Mesothelial cell of epicardium (in vitro differentiated cells): Measurements from ENCODE around the gene TENM4. TPM values are rescaled to one million over a fixed set of nuclear protein-coding genes. Genes with fewer than 3 reads are reported as not detected.

Experiments used
- DNase-seq, 2 experiments: peaks; one replicate each; pipeline ENCODE4 v3.0.0; 2021; ENCODE audit warnings: low spot score in 2 of 2; ENCODE audit not compliant: unreplicated experiment in 2 of 2
- H3K27ac Mint-ChIP-seq: 2 replicates; pipeline ENCODE4 v1.8.0; 2021; ENCODE audit warnings: mixed read lengths
- H3K27me3 Mint-ChIP-seq: 2 replicates; pipeline ENCODE4 v1.8.0; 2021; ENCODE audit warnings: low read depth, mixed read lengths
- H3K36me3 Mint-ChIP-seq: 2 replicates; pipeline ENCODE4 v1.8.0; 2021; ENCODE audit warnings: mixed read lengths
- H3K4me1 Mint-ChIP-seq: 2 replicates; pipeline ENCODE4 v1.8.0; 2021; ENCODE audit warnings: mixed read lengths
- H3K4me3 Mint-ChIP-seq: 2 replicates; pipeline ENCODE4 v1.8.0; 2021; ENCODE audit warnings: mild to moderate bottlenecking, moderate library complexity, mixed read lengths
- H3K9me3 Mint-ChIP-seq: 2 replicates; pipeline ENCODE4 v1.8.0; 2021; ENCODE audit warnings: mixed read lengths
- total RNA-seq: library from RNA; stranded (reverse); gene quantifications from 3 replicates; pipeline ENCODE4 v1.2.1, GENCODE V29; 2021
- TF ChIP-seq, protein P1 (sequence below): fragments of 200-600 bp; sonication (generic); IDR thresholded peaks from one replicate; pipeline ENCODE4 v1.5.0; 2021; ENCODE audit warnings: antibody characterized with exemption; ENCODE audit not compliant: unreplicated experiment

Gene TENM4
- total RNA-seq, 1 donor from 2014 or later, result 187 TPM

DNA sequence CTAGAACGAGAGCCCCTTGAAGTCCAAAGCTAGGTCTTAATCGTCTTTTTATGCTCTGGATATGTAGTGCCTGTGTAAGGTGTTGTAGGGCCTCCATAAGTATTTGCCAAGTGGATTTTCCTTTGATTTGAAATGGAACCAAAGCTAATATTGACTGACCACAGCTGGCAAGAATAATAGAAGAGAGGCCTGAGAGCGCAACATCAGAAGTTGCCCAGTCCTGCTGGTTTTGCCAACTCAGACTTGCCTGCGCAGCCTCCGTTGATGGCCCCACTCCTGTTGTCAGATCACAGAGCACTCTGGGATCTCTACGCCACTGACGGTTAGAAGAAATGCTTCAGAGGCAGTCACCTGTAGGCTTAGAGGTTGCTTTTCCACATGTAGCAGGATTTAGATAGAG is 251.2 kb downstream of the TENM4 start:
- H3K36me3 Mint-ChIP-seq, result peaks cover 7% of the 10 kb centered on the region
- TF ChIP-seq, protein P1, sequence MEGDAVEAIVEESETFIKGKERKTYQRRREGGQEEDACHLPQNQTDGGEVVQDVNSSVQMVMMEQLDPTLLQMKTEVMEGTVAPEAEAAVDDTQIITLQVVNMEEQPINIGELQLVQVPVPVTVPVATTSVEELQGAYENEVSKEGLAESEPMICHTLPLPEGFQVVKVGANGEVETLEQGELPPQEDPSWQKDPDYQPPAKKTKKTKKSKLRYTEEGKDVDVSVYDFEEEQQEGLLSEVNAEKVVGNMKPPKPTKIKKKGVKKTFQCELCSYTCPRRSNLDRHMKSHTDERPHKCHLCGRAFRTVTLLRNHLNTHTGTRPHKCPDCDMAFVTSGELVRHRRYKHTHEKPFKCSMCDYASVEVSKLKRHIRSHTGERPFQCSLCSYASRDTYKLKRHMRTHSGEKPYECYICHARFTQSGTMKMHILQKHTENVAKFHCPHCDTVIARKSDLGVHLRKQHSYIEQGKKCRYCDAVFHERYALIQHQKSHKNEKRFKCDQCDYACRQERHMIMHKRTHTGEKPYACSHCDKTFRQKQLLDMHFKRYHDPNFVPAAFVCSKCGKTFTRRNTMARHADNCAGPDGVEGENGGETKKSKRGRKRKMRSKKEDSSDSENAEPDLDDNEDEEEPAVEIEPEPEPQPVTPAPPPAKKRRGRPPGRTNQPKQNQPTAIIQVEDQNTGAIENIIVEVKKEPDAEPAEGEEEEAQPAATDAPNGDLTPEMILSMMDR, result no peak
- no peaks in the 10 kb centered on the region for H3K4me1 Mint-ChIP-seq
- no peak for DNase-seq
- H3K9me3 Mint-ChIP-seq, result no peaks in the 10 kb centered on the region
- H3K27ac Mint-ChIP-seq, result no peak overlapping the region
- no peak overlapping the region for H3K4me3 Mint-ChIP-seq
- no peaks in the 10 kb centered on the region for H3K27me3 Mint-ChIP-seq

- H3K36me3 Mint-ChIP-seq, result peaks cover 7% of the 10 kb centered on the region
- H3K9me3 Mint-ChIP-seq, result no peaks in the 10 kb centered on the region
- TF ChIP-seq, protein P1, result no peak
- H3K4me1 Mint-ChIP-seq, result no peaks in the 10 kb centered on the region
- H3K27ac Mint-ChIP-seq, result no peak overlapping the region
- no peak for DNase-seq
- no peaks in the 10 kb centered on the region for H3K27me3 Mint-ChIP-seq
- H3K4me3 Mint-ChIP-seq, result no peak overlapping the region
These were observed 251.8 kb downstream of the TENM4 start for GRCh38 chr11:79189055-79189454.

DNA sequence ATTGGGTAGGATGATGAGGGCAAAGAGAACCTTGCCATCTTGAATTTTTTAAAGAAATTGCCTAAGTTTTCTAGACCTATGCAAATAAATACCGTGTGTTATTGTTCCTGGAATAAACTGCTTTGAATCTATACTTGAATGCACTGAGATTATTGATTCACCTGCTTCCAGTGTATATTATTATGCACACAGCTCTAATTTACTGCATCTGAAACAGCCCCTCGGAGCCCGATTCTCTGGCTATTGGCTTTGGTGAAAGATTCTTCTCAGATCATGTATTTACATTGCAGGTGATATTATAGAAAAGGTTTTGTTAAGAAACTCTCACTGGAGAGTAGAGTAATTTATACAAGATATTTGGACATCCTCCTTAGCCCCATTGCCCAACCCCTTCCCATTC is 254.2 kb downstream of the TENM4 start:
- Mint-ChIP-seq H3K4me1 (no peaks in the 10 kb centered on the region), H3K9me3 (peaks cover 6% of the 10 kb centered on the region), H3K27me3 (no peaks in the 10 kb centered on the region), H3K36me3 (peaks cover 4% of the 10 kb centered on the region), H3K27ac (no peak overlapping the region), H3K4me3 (no peak overlapping the region)
- TF ChIP-seq, protein P1, result no peak
- DNase-seq, result no peak

DNA sequence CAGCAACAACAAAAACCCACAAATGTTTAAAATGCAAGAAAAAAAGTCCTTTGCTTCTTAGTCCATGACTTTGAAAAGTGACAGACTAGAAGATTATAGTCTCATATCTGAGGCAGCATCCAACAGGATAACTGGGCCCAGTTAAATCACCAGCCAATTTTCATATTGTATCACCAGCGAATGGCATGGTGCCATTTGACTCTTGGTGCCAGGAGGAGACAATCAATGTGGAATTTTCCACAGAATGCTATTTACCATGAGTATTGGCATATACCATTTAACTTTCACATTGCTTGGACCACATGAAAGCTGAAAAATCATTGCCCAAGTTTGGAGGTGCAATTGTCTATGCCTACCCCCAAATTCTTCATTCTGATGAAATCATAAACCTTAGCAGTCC is 255.5 kb downstream of the TENM4 start:
- TF ChIP-seq, protein P1, result no peak
- Mint-ChIP-seq H3K9me3 (peaks cover 15% of the 10 kb centered on the region), H3K4me3 (no peak overlapping the region), H3K27me3 (no peaks in the 10 kb centered on the region), H3K27ac (no peak overlapping the region), H3K4me1 (no peaks in the 10 kb centered on the region), H3K36me3 (peaks cover 8% of the 10 kb centered on the region)
- no peak for DNase-seq

DNA sequence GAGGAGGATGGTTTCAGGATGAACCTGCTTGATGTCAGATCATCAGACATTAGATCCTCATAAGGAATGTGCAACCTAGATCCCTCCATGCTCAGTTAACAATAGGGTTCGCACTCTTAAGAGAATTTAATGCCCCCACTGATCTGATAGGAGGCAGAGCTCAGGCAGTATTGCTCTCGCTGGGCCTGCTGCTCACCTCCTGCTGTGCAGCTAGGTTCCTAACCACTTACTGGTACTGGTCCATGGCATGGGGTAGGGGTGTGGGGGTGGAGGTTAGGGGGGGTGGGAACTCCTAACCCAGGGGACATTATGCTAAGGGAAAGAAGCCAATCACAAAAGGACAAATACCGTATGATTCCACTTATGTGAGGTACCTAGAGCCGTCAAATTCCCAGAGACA is 256.5 kb downstream of the TENM4 start:
- no peak overlapping the region for H3K27ac Mint-ChIP-seq
- TF ChIP-seq, protein P1, result no peak
- no peak overlapping the region for H3K4me3 Mint-ChIP-seq
- H3K27me3 Mint-ChIP-seq, result no peaks in the 10 kb centered on the region
- H3K36me3 Mint-ChIP-seq, result peaks cover 8% of the 10 kb centered on the region
- DNase-seq, result no peak
- peaks cover 15% of the 10 kb centered on the region for H3K9me3 Mint-ChIP-seq
- no peaks in the 10 kb centered on the region for H3K4me1 Mint-ChIP-seq

- Mint-ChIP-seq H3K27ac (no peak overlapping the region), H3K4me3 (no peak overlapping the region), H3K9me3 (peaks cover 15% of the 10 kb centered on the region), H3K27me3 (no peaks in the 10 kb centered on the region), H3K36me3 (peaks cover 8% of the 10 kb centered on the region), H3K4me1 (no peaks in the 10 kb centered on the region)
- no peak for DNase-seq
- TF ChIP-seq, protein P1, result no peak
These were observed 258.0 kb downstream of the TENM4 start for GRCh38 chr11:79182794-79183193.
